Panc1 (cell line): Measurements from ENCODE around the gene RPSA. TPM values are rescaled to one million over a fixed set of nuclear protein-coding genes. Genes with fewer than 3 reads are reported as not detected.

ENCODE experiments used
- ATAC-seq: fragments of 200-7000 bp; cut with Tn5 transposase; 2 replicates; pipeline ENCODE4 v1.9.1; 2020; ENCODE audit warnings: mild to moderate bottlenecking, moderate library complexity
- BruUV-seq: library from RNA; stranded (reverse); fragments of 400-500 nt; replicated peaks from 2 replicates; lab custom pipeline; 2021; lab: Mats Ljungman, UMichigan
- CTCF ChIA-PET: fragments of 300-600 bp; sonication (Branson Sonifier 250); formaldehyde crosslinking; loops from one replicate; lab custom pipeline; 2022; ENCODE audit warnings: antibody characterized with exemption; lab: Charles Lee
- POLR2A ChIA-PET: fragments of 300-600 bp; sonication (Branson Sonifier 250); formaldehyde crosslinking; loops from one replicate; lab custom pipeline; 2022; ENCODE audit warnings: antibody characterized with exemption; lab: Charles Lee
- DNase-seq: peaks from one replicate; pipeline ENCODE4 v3.0.0-alpha.2; 2010; ENCODE audit warnings: low read depth, low spot score
- H3K27ac ChIP-seq: 2 replicates; pipeline ENCODE4 v1.5.1; 2011; ENCODE audit warnings: mild to moderate bottlenecking, low read length, inconsistent platforms
- H3K27me3 ChIP-seq: fragments of 200-500 bp; sonication (Bioruptor generic); 2 replicates; pipeline ENCODE4 v1.6.0; 2014; ENCODE audit warnings: low read length, inconsistent platforms; ENCODE audit not compliant: control insufficient read depth, insufficient read depth
- H3K36me3 ChIP-seq: fragments of 200-500 bp; sonication (Bioruptor generic); 2 replicates; pipeline ENCODE4 v1.5.1; 2014; ENCODE audit warnings: inconsistent platforms, mild to moderate bottlenecking, low read length, moderate library complexity; ENCODE audit not compliant: control insufficient read depth, insufficient read depth
- H3K4me1 ChIP-seq: 2 replicates; pipeline ENCODE4 v1.5.1; 2011; ENCODE audit warnings: inconsistent platforms, mild to moderate bottlenecking, low read length, moderate library complexity; ENCODE audit not compliant: control insufficient read depth, insufficient read depth
- H3K4me3 ChIP-seq, 2 experiments: 2 replicates each; pipeline ENCODE4 v1.5.1; 2011 to 2012; ENCODE audit warnings: low read depth in 2 of 2, low read length in 2 of 2, mild to moderate bottlenecking in 2 of 2, inconsistent platforms in 1 of 2, moderate library complexity in 1 of 2
- H3K9me3 ChIP-seq: fragments of 200-500 bp; sonication (Bioruptor generic); 2 replicates; pipeline ENCODE4 v1.5.1; 2014; ENCODE audit warnings: low read depth, mild to moderate bottlenecking, inconsistent platforms, low read length, moderate library complexity; ENCODE audit not compliant: control insufficient read depth, insufficient read depth
- CTCF ChIP-seq: fragments of 450-650 bp; IDR thresholded peaks from 2 replicates; pipeline ENCODE4 v1.5.1; 2017; ENCODE audit warnings: mild to moderate bottlenecking
- POLR2AphosphoS5 ChIP-seq: IDR thresholded peaks from 2 replicates; pipeline ENCODE4 v1.6.1; 2012; ENCODE audit warnings: mild to moderate bottlenecking, low read depth, low read length, moderate library complexity
- REST ChIP-seq, 2 experiments: IDR thresholded peaks; 2 replicates each; pipeline ENCODE4 v1.6.1; 2011 to 2012; ENCODE audit warnings: low read depth in 2 of 2, control low read depth in 1 of 2, low read length in 1 of 2, mild to moderate bottlenecking in 1 of 2, moderate library complexity in 1 of 2; ENCODE audit not compliant: insufficient read depth in 1 of 2
- SIN3A ChIP-seq: IDR thresholded peaks from 2 replicates; pipeline ENCODE4 v1.6.1; 2012; ENCODE audit warnings: low read depth, mild to moderate bottlenecking, low read length, moderate library complexity, borderline replicate concordance; ENCODE audit not compliant: insufficient read depth
- TCF7L2 ChIP-seq: IDR thresholded peaks from 2 replicates; pipeline ENCODE4 v1.6.1; 2011; ENCODE audit warnings: mild to moderate bottlenecking, low read depth, low read length, inconsistent platforms
- in situ Hi-C: cut with HindIII; loops from 2 replicates; pipeline ENCODE4 v1.10.0; 2016; ENCODE audit warnings: low sequenced_read_pairs, low pct_unique_long_range_greater_than_20kb
- intact Hi-C: fragments of 100-400 bp; cut with micrococcal nuclease; formaldehyde crosslinking; loops from one replicate; pipeline ENCODE4 v1.10.0; 2022; ENCODE audit not compliant: unreplicated experiment
- total RNA-seq: library from RNA; stranded (reverse); gene quantifications from one replicate; pipeline ENCODE4 v1.2.1, GENCODE V29; 2021; ENCODE audit not compliant: unreplicated experiment

RPSA gene
- total RNA-seq, 1 experiment from 2014 or later: 856 TPM

- in situ Hi-C loops: no loop called here
- CTCF ChIA-PET: no interaction called here
- POLR2A ChIA-PET: no interaction called here
Measured at GRCh38 chr3:39440316-39440715, 33.8 kb downstream of the RPSA start.

GRCh38 chr3:39443530-39443929, 37.0 kb downstream of the RPSA start:
- Histone ChIP-seq H3K36me3 (no peaks in the 10 kb centered on the region), H3K9me3 (no peaks in the 10 kb centered on the region), H3K4me3 (no peak overlapping the region), H3K27ac (no peak overlapping the region), H3K4me1 (no peaks in the 10 kb centered on the region), H3K27me3 (no peaks in the 10 kb centered on the region)
- intact Hi-C loops (no loop called here), in situ Hi-C loops (no loop called here)
- ChIA-PET CTCF (no interaction called here), POLR2A (no interaction called here)
- BruUV-seq: no TSS peak
- ATAC-seq (no peak), DNase-seq (no peak)
- TF ChIP-seq POLR2AphosphoS5 (no peak), REST (IDR thresholded peaks at IDR 0.05; ENCODE audit: insufficient read depth in 1 of 2, low read depth in 2 of 2, low read length in 1 of 2) (no peak), CTCF (peak; percentile 29; the same call in 1 of the 2 replicates)

More at GRCh38 chr3:39440316-39440715, 33.8 kb downstream of the RPSA start:
- DNase-seq (no peak), ATAC-seq (no peak)
- BruUV-seq: no TSS peak
- intact Hi-C loops: no loop called here
- Histone ChIP-seq H3K27ac (no peak overlapping the region), H3K4me3 (no peak overlapping the region), H3K36me3 (no peaks in the 10 kb centered on the region), H3K4me1 (no peaks in the 10 kb centered on the region), H3K9me3 (no peaks in the 10 kb centered on the region), H3K27me3 (no peaks in the 10 kb centered on the region)
- TF ChIP-seq CTCF (no peak), POLR2AphosphoS5 (no peak), SIN3A (no peak), TCF7L2 (no peak), REST (IDR thresholded peaks at IDR 0.05; ENCODE audit: insufficient read depth in 1 of 2, low read depth in 2 of 2, low read length in 1 of 2) (no peak)
